ENCODE measurements around the gene EYA2.

- no peak for TF ChIP-seq CTCF (IDR thresholded peaks at IDR 0.05; ENCODE audit: low read depth, low read length)
- no peak for TF ChIP-seq MAX (IDR thresholded peaks at IDR 0.05; ENCODE audit: low read depth, low read length)
- no peak for TF ChIP-seq POLR2A (IDR thresholded peaks at IDR 0.05; ENCODE audit: extremely low read depth, insufficient read length)
Measured at GRCh38 chr20:47133809-47134456, 239.3 kb downstream of the EYA2 start.

All from NB4 (cell line).